Measurements from ENCODE around the gene TMEM131.
"Not testable (repeated sequence)": the region's sequence is repeated elsewhere in the genome, so short reads cannot be mapped to it uniquely, and the experiment has no call there.

The TMEM131 gene

GRCh38 chr2:97931118-97931857 lies 64.5 kb downstream of the TMEM131 start:
- DNase-seq (ENCODE audit: low read depth) = no peak
- H3K4me3 ChIP-seq (replicated peaks; ENCODE audit: low read depth, low read length) = no peak overlapping the region
- no peak for TF ChIP-seq CTCF (IDR thresholded peaks at IDR 0.05; ENCODE audit: low read length, missing control alignments)

GRCh38 chr2:97928591-97928990 lies 67.2 kb downstream of the TMEM131 start:
- DNase-seq (ENCODE audit: low read depth) = no peak
- TF ChIP-seq CTCF (IDR thresholded peaks at IDR 0.05; ENCODE audit: low read length, missing control alignments) = no peak

GRCh38 chr2:97926946-97927345 lies 68.8 kb downstream of the TMEM131 start:
- TF ChIP-seq CTCF (IDR thresholded peaks at IDR 0.05; ENCODE audit: low read length, missing control alignments) = no peak
- no peak for DNase-seq (ENCODE audit: low read depth)
- H3K4me3 ChIP-seq (replicated peaks; ENCODE audit: low read depth, low read length) = no peak overlapping the region

More at GRCh38 chr2:97928591-97928990, 67.2 kb downstream of the TMEM131 start:
- H3K4me3 ChIP-seq (replicated peaks; ENCODE audit: low read depth, low read length) = no peak overlapping the region

- H3K4me3 ChIP-seq (replicated peaks; ENCODE audit: low read depth, low read length) = no peak overlapping the region
- TF ChIP-seq CTCF (IDR thresholded peaks at IDR 0.05; ENCODE audit: low read length, missing control alignments) = no peak
- no peak for DNase-seq (ENCODE audit: low read depth)
Measured at GRCh38 chr2:97924194-97924593, 71.6 kb downstream of the TMEM131 start.

GRCh38 chr2:97919858-97920257 lies 75.9 kb downstream of the TMEM131 start:
- DNase-seq (ENCODE audit: low read depth) = no peak
- no peak for TF ChIP-seq CTCF (IDR thresholded peaks at IDR 0.05; ENCODE audit: low read length, missing control alignments)
- H3K4me3 ChIP-seq (replicated peaks; ENCODE audit: low read depth, low read length) = no peak overlapping the region

GRCh38 chr2:97918818-97919217 lies 76.9 kb downstream of the TMEM131 start:
- no peak for DNase-seq (ENCODE audit: low read depth)
- no peak overlapping the region for H3K4me3 ChIP-seq (replicated peaks; ENCODE audit: low read depth, low read length)
- TF ChIP-seq CTCF (IDR thresholded peaks at IDR 0.05; ENCODE audit: low read length, missing control alignments) = no peak

- not testable (repeated sequence) for DNase-seq (ENCODE audit: low read depth); H3K4me3 ChIP-seq (replicated peaks; ENCODE audit: low read depth, low read length)
Measured at GRCh38 chr2:97917668-97918067, 78.1 kb downstream of the TMEM131 start.

Data from fibroblast of pulmonary artery (primary cell).